Hepatocyte (in vitro differentiated cells): ENCODE measurements around the gene C10orf95.

Experiments
- EZH2 ChIP-seq: fragments of 200-600 bp; sonication (generic); IDR thresholded peaks from 2 replicates; pipeline ENCODE4 v1.6.1; 2016; ENCODE audit warnings: antibody characterized with exemption, mild to moderate bottlenecking, borderline replicate concordance
- EZH2phosphoT487 ChIP-seq: fragments of 200-600 bp; sonication (generic); IDR thresholded peaks from one replicate; pipeline ENCODE4 v1.6.1; 2018; ENCODE audit warnings: antibody characterized with exemption, mild to moderate bottlenecking, low read depth, moderate library complexity; ENCODE audit not compliant: unreplicated experiment, severe bottlenecking
- TF ChIP-seq, protein P1 (sequence below): fragments of 200-600 bp; sonication (generic); IDR thresholded peaks from 2 replicates; pipeline ENCODE4 v1.5.1; 2016; ENCODE audit warnings: antibody characterized with exemption, mild to moderate bottlenecking; ENCODE audit not compliant: poor library complexity

DNA sequence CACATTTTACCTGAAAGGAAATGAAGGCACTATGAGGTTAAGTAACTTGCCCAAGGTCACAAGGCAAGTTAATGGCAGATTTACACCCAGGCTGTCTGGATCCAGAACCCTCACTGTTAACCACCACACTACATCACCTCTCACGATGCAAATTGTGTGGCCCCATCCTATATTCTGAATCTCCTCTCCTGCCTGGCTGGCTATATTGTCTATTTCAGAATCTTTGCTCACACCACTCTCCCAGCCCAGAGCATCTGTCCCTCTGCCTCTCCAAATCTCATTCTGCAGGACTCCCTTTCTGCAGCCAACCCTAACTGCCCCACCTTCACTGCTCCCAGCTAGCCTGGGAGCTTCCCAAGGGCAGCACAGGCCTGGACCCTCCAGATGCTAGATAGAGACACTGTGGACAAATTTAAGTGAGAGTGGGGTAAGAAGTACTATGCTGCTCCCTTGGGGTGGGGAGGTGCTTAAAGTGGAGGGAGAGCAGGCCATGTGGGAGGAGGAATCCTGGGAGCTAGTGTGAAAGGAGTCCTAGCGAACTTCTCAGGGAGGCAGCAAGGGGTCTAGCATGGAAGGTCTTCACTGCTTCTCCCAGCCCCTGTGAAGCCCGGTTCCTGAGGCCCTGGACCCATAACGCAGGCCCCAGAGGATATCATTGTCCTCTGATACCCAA is 19.8 kb downstream of the C10orf95 start:
- TF ChIP-seq EZH2 = no peak
- TF ChIP-seq, protein P1, sequence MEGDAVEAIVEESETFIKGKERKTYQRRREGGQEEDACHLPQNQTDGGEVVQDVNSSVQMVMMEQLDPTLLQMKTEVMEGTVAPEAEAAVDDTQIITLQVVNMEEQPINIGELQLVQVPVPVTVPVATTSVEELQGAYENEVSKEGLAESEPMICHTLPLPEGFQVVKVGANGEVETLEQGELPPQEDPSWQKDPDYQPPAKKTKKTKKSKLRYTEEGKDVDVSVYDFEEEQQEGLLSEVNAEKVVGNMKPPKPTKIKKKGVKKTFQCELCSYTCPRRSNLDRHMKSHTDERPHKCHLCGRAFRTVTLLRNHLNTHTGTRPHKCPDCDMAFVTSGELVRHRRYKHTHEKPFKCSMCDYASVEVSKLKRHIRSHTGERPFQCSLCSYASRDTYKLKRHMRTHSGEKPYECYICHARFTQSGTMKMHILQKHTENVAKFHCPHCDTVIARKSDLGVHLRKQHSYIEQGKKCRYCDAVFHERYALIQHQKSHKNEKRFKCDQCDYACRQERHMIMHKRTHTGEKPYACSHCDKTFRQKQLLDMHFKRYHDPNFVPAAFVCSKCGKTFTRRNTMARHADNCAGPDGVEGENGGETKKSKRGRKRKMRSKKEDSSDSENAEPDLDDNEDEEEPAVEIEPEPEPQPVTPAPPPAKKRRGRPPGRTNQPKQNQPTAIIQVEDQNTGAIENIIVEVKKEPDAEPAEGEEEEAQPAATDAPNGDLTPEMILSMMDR = no peak
- TF ChIP-seq EZH2phosphoT487 = no peak
